ENCODE data around the gene ZNF213. TPM values are rescaled to one million over a fixed set of nuclear protein-coding genes. Genes with fewer than 3 reads are reported as not detected.
A peak's percentile ranks its signal among the peaks of the same experiment; 100 is the strongest.

The ZNF213 gene
- total RNA-seq, 1 experiment from 2014 or later = 12.3 TPM

GRCh38 chr16:3095869-3096268 lies 39.0 kb upstream of the ZNF213 start:
- no TSS peak for BruUV-seq (replicated peaks)
- peaks cover 5% of the 10 kb centered on the region for H3K4me1 ChIP-seq (ENCODE audit: control insufficient read depth, insufficient read depth, low read length)
- in situ Hi-C loops (cut with HindIII; ENCODE audit: low pct_unique_long_range_greater_than_20kb, low sequenced_read_pairs) = no loop called here
- H3K27ac ChIP-seq (ENCODE audit: low read length) = no peak overlapping the region
- no peak overlapping the region for H3K4me3 ChIP-seq (ENCODE audit: low read depth in 2 of 2, low read length in 2 of 2)
- intact Hi-C loops (cut with micrococcal nuclease; ENCODE audit: unreplicated experiment) = no loop called here
- ChIA-PET POLR2A (no interaction called here), CTCF (no interaction called here)
- DNase-seq (ENCODE audit: low read depth, low spot score) (no peak), ATAC-seq (peak; percentile 52)
- H3K9me3 ChIP-seq (ENCODE audit: control insufficient read depth, insufficient read depth, low read depth, low read length) = no peaks in the 10 kb centered on the region
- H3K36me3 ChIP-seq (ENCODE audit: control insufficient read depth, insufficient read depth, low read length) = no peaks in the 10 kb centered on the region
- no peak for TF ChIP-seq TCF7L2 (IDR thresholded peaks at IDR 0.05; ENCODE audit: low read depth, low read length)
- TF ChIP-seq CTCF (IDR thresholded peaks at IDR 0.05) = peak; percentile 64
- no peak for TF ChIP-seq REST (IDR thresholded peaks at IDR 0.05; ENCODE audit: insufficient read depth in 1 of 2, low read depth in 2 of 2, low read length in 1 of 2)
- no peak for TF ChIP-seq SIN3A (IDR thresholded peaks at IDR 0.05; ENCODE audit: borderline replicate concordance, insufficient read depth, low read depth, low read length)
- H3K27me3 ChIP-seq (ENCODE audit: control insufficient read depth, insufficient read depth, low read length) = no peaks in the 10 kb centered on the region

- DNase-seq (ENCODE audit: low read depth, low spot score) (no peak), ATAC-seq (no peak)
- Histone ChIP-seq H3K36me3 (ENCODE audit: control insufficient read depth, insufficient read depth, low read length) (no peaks in the 10 kb centered on the region), H3K27me3 (ENCODE audit: control insufficient read depth, insufficient read depth, low read length) (no peaks in the 10 kb centered on the region), H3K4me3 (ENCODE audit: low read depth in 2 of 2, low read length in 2 of 2) (no peak overlapping the region), H3K4me1 (ENCODE audit: control insufficient read depth, insufficient read depth, low read length) (peaks cover 5% of the 10 kb centered on the region), H3K27ac (ENCODE audit: low read length) (no peak overlapping the region), H3K9me3 (ENCODE audit: control insufficient read depth, insufficient read depth, low read depth, low read length) (no peaks in the 10 kb centered on the region)
- 0 out of 4 replicates have a peak, but pooled peaks of 1 of the 2 experiments have one; percentile 28 for TF ChIP-seq REST (IDR thresholded peaks at IDR 0.05; ENCODE audit: insufficient read depth in 1 of 2, low read depth in 2 of 2, low read length in 1 of 2)
- no peak for TF ChIP-seq CTCF (IDR thresholded peaks at IDR 0.05)
- in situ Hi-C loops (cut with HindIII; ENCODE audit: low pct_unique_long_range_greater_than_20kb, low sequenced_read_pairs) (no loop called here), intact Hi-C loops (cut with micrococcal nuclease; ENCODE audit: unreplicated experiment) (no loop called here)
- ChIA-PET CTCF (no interaction called here), POLR2A (no interaction called here)
- BruUV-seq (replicated peaks) = no TSS peak
These were observed 38.5 kb upstream of the ZNF213 start for GRCh38 chr16:3096362-3096761.

Measured in Panc1 (cell line).